ENCODE data around the gene WDR37.

Gene WDR37

GRCh38 chr10:1130995-1131790 is 75.0 kb downstream of the WDR37 start:
- no peak for DNase-seq

- DNase-seq = no peak
Measured at GRCh38 chr10:1132584-1132983, 76.4 kb downstream of the WDR37 start.

- DNase-seq = no peak
Measured at GRCh38 chr10:1133495-1134045, 77.4 kb downstream of the WDR37 start.

GRCh38 chr10:1134156-1134555 is 78.0 kb downstream of the WDR37 start:
- no peak for DNase-seq

GRCh38 chr10:1136268-1136667 is 80.1 kb downstream of the WDR37 start:
- DNase-seq = no peak

- no peak for DNase-seq
Measured at GRCh38 chr10:1137499-1138163, 81.4 kb downstream of the WDR37 start.

- DNase-seq = no peak
Measured at GRCh38 chr10:1138529-1138928, 82.3 kb downstream of the WDR37 start.

DNA sequence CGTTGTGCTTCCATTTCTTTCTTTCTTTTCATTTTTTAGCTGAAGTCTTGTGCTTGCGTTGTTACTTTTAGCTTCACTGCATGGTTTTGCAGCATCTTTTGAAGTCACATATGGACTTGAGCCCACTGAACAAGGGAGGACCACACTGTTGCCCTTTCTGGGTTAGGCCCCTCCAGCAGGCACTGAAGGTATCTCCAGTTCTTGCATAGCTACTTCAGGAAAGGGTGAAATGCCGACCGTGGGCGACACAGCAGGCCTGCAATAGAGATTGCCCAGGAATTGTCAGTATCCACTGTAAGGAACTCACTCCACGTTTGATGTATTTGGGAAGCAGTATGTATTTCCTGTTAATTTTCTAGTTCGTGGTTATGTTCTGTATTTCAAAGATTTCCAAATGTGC is 85.1 kb downstream of the WDR37 start:
- DNase-seq = no peak

DNA sequence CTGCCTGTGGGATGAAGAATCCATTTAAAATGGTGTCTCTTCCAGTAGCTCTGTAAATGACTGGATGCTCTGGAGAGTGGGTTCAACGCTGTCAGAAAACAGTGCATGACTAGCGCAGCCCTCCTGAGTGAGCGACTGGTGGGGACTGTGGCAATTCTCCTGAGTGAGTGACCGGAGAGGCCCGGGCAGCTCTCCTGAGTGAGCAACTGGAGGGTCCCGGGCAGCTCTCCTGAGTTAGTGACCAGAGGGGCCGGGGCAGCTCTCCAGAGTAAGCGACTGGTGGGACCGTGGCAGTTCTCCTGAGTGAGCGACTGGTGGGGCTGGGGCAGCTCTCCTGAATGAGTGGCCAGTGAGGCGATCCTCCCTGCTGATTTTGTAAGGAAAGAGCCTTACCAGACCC is 85.5 kb downstream of the WDR37 start:
- DNase-seq = no peak

- DNase-seq = no peak
Measured at GRCh38 chr10:1142596-1142995, 86.4 kb downstream of the WDR37 start.

- DNase-seq = no peak
Measured at GRCh38 chr10:1147810-1148209, 91.6 kb downstream of the WDR37 start.

GRCh38 chr10:1148855-1149605 is 92.8 kb downstream of the WDR37 start:
- no peak for DNase-seq

- no peak for DNase-seq
Measured at GRCh38 chr10:1149793-1150637, 93.8 kb downstream of the WDR37 start.

- DNase-seq = no peak
Measured at GRCh38 chr10:1150638-1150955, 94.4 kb downstream of the WDR37 start.

- no peak for DNase-seq
Measured at GRCh38 chr10:1151076-1152033, 95.2 kb downstream of the WDR37 start.

GRCh38 chr10:1152386-1153250 is 96.4 kb downstream of the WDR37 start:
- DNase-seq = no peak

GRCh38 chr10:1153251-1153763 is 97.1 kb downstream of the WDR37 start:
- no peak for DNase-seq

DNA sequence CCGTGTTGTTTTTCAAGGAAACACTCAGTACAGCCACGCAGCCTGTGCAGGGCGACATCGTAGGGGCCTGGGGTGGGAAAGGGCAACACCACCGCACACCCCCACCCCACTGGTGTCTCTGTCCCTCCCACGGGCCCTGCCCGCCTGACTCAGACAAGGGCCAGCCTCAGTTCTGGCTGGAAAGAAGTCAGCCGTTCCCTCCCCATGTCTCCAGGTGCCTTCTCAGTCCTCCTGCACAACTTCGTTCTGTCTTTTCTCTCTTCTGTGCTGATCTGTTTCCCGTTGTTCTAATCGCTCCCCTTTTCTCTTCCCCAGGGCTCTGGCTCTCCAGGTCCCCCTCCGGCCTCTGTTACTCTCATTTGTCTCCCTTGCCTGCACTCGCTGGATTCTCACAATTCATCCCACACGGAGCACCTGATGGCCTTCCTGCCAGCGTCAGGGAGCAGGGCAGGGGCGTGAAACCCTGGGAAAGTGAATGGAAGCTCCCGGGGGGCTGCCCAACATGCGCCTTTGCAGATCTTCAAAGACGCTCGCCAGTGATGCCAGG is 97.7 kb downstream of the WDR37 start:
- no peak for DNase-seq

GRCh38 chr10:1154531-1155295 is 98.5 kb downstream of the WDR37 start:
- DNase-seq = no peak
